PFSK-1 (cell line): ENCODE measurements around the gene XXYLT1.

Source experiments
- POLR2AphosphoS5 ChIP-seq: IDR thresholded peaks from 2 replicates; pipeline ENCODE4 v1.6.1; 2012; ENCODE audit warnings: low read depth, mild to moderate bottlenecking, control low read depth, low read length, moderate library complexity
- TAF1 ChIP-seq: IDR thresholded peaks from 2 replicates; pipeline ENCODE4 v1.6.1; 2012; ENCODE audit warnings: low read length, control low read depth, borderline replicate concordance; ENCODE audit not compliant: insufficient read depth

GRCh38 chr3:195040094-195040493, 230.9 kb downstream of the XXYLT1 start:
- TF ChIP-seq TAF1, result no peak
- TF ChIP-seq POLR2AphosphoS5, result no peak
